ENCODE data around the gene SLC8A1.

The SLC8A1 gene

GRCh38 chr2:40240070-40240469, 211.8 kb downstream of the SLC8A1 start:
- TF ChIP-seq, protein P1, sequence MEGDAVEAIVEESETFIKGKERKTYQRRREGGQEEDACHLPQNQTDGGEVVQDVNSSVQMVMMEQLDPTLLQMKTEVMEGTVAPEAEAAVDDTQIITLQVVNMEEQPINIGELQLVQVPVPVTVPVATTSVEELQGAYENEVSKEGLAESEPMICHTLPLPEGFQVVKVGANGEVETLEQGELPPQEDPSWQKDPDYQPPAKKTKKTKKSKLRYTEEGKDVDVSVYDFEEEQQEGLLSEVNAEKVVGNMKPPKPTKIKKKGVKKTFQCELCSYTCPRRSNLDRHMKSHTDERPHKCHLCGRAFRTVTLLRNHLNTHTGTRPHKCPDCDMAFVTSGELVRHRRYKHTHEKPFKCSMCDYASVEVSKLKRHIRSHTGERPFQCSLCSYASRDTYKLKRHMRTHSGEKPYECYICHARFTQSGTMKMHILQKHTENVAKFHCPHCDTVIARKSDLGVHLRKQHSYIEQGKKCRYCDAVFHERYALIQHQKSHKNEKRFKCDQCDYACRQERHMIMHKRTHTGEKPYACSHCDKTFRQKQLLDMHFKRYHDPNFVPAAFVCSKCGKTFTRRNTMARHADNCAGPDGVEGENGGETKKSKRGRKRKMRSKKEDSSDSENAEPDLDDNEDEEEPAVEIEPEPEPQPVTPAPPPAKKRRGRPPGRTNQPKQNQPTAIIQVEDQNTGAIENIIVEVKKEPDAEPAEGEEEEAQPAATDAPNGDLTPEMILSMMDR (IDR thresholded peaks at IDR 0.05): no peak
- Histone ChIP-seq H3K4me3 (ENCODE audit: low read depth in 1 of 2, low read length in 1 of 2) (no peak overlapping the region), H3K27me3 (no peaks in the 10 kb centered on the region), H3K27ac (no peak overlapping the region), H3K9me3 (no peaks in the 10 kb centered on the region), H3K36me3 (no peaks in the 10 kb centered on the region), H3K4me1 (ENCODE audit: control insufficient read depth in 1 of 2, insufficient read depth in 1 of 2, low read depth in 1 of 2, low read length in 1 of 2) (no peaks in the 10 kb centered on the region)

GRCh38 chr2:40230707-40231432, 221.0 kb downstream of the SLC8A1 start:
- TF ChIP-seq, protein P1 (IDR thresholded peaks at IDR 0.05): no peak
- Histone ChIP-seq H3K36me3 (no peaks in the 10 kb centered on the region), H3K9me3 (no peaks in the 10 kb centered on the region), H3K4me1 (ENCODE audit: control insufficient read depth in 1 of 2, insufficient read depth in 1 of 2, low read depth in 1 of 2, low read length in 1 of 2) (peaks cover 0 to 3% of the 10 kb centered on the region in 2 experiments), H3K4me3 (ENCODE audit: low read depth in 1 of 2, low read length in 1 of 2) (no peak overlapping the region), H3K27me3 (no peaks in the 10 kb centered on the region), H3K27ac (no peak overlapping the region)

DNA sequence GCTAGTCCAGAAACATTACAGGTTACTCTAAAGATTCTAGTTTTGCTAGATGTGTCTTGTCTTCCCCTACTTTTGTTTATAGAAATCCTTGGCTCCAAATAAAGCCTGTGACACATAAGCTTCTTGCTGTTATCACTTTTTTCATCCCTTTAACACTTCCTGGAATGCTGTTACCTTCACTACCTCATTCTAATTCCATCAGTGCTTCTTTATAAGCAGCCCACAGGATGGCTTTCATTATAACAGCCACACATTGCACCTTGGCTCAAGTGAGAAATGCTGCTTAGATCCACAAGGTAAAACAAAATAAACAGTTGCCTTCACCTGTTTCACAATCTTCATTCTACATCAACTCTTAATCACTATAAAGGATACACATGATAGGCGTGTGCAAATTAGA, 221.7 kb downstream of the SLC8A1 start:
- Histone ChIP-seq H3K27ac (no peak overlapping the region), H3K4me1 (ENCODE audit: control insufficient read depth in 1 of 2, insufficient read depth in 1 of 2, low read depth in 1 of 2, low read length in 1 of 2) (peaks cover 0 to 3% of the 10 kb centered on the region in 2 experiments), H3K4me3 (ENCODE audit: low read depth in 1 of 2, low read length in 1 of 2) (no peak overlapping the region), H3K36me3 (no peaks in the 10 kb centered on the region), H3K9me3 (no peaks in the 10 kb centered on the region), H3K27me3 (no peaks in the 10 kb centered on the region)
- TF ChIP-seq, protein P1 (IDR thresholded peaks at IDR 0.05): no peak

- H3K36me3 ChIP-seq: no peaks in the 10 kb centered on the region
- no peak overlapping the region for H3K4me3 ChIP-seq (ENCODE audit: low read depth in 1 of 2, low read length in 1 of 2)
- H3K27me3 ChIP-seq: no peaks in the 10 kb centered on the region
- TF ChIP-seq, protein P1 (IDR thresholded peaks at IDR 0.05): no peak
- peaks cover 0 to 3% of the 10 kb centered on the region in 2 experiments for H3K4me1 ChIP-seq (ENCODE audit: control insufficient read depth in 1 of 2, insufficient read depth in 1 of 2, low read depth in 1 of 2, low read length in 1 of 2)
- no peak overlapping the region for H3K27ac ChIP-seq
- H3K9me3 ChIP-seq: no peaks in the 10 kb centered on the region
These were observed 223.6 kb downstream of the SLC8A1 start for GRCh38 chr2:40228310-40228709.

DNA sequence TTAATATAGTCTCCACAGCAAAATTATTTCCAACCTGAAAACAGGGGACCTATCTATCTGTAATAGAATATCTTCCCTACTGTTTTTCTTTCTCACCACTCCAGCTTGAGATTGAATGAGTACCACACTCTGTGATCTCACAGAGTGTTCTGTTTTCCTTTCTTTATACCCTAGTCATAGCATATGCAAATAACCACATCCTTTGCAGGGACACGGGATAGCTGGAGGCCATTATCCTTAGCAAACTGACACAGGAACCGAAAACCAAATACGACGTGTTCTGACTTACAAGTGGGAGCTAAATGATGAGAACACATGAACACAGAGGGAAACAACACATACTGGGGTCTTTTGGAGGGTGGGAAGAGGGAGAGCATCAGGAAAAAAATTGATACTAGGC, 224.7 kb downstream of the SLC8A1 start:
- Histone ChIP-seq H3K4me3 (ENCODE audit: low read depth in 1 of 2, low read length in 1 of 2) (no peak overlapping the region), H3K36me3 (no peaks in the 10 kb centered on the region), H3K9me3 (no peaks in the 10 kb centered on the region), H3K27me3 (no peaks in the 10 kb centered on the region), H3K27ac (no peak overlapping the region), H3K4me1 (ENCODE audit: control insufficient read depth in 1 of 2, insufficient read depth in 1 of 2, low read depth in 1 of 2, low read length in 1 of 2) (peaks cover 0 to 3% of the 10 kb centered on the region in 2 experiments)
- TF ChIP-seq, protein P1 (IDR thresholded peaks at IDR 0.05): no peak
